Stimulated activated memory B cell treated with anti-CD40 and anti-IgM and Interleukin-4, amounts not matched to agents 10 μg/mL and 1 μg/mL and 100 μg/mL, for 72 hours (primary cell): ENCODE results near the gene ATP9B.

Experiments used
- ATAC-seq: fragments of 150-1000 bp; cut with Tn5 transposase; 2 replicates; pipeline ENCODE4 v1.10.0; 2021
- H3K27ac Mint-ChIP-seq: one replicate; pipeline ENCODE4 v1.8.0; 2022; ENCODE audit warnings: mild to moderate bottlenecking, mixed read lengths
- H3K27me3 Mint-ChIP-seq: one replicate; pipeline ENCODE4 v1.8.0; 2022; ENCODE audit warnings: mixed read lengths
- H3K36me3 Mint-ChIP-seq: one replicate; pipeline ENCODE4 v1.8.0; 2022; ENCODE audit warnings: mixed read lengths
- H3K4me1 Mint-ChIP-seq: one replicate; pipeline ENCODE4 v1.8.0; 2022; ENCODE audit warnings: mixed read lengths
- H3K4me3 Mint-ChIP-seq: one replicate; pipeline ENCODE4 v1.8.0; 2022; ENCODE audit warnings: mild to moderate bottlenecking, moderate library complexity, mixed read lengths
- H3K9me3 Mint-ChIP-seq: one replicate; pipeline ENCODE4 v1.8.0; 2022; ENCODE audit warnings: mixed read lengths

The ATP9B gene

DNA sequence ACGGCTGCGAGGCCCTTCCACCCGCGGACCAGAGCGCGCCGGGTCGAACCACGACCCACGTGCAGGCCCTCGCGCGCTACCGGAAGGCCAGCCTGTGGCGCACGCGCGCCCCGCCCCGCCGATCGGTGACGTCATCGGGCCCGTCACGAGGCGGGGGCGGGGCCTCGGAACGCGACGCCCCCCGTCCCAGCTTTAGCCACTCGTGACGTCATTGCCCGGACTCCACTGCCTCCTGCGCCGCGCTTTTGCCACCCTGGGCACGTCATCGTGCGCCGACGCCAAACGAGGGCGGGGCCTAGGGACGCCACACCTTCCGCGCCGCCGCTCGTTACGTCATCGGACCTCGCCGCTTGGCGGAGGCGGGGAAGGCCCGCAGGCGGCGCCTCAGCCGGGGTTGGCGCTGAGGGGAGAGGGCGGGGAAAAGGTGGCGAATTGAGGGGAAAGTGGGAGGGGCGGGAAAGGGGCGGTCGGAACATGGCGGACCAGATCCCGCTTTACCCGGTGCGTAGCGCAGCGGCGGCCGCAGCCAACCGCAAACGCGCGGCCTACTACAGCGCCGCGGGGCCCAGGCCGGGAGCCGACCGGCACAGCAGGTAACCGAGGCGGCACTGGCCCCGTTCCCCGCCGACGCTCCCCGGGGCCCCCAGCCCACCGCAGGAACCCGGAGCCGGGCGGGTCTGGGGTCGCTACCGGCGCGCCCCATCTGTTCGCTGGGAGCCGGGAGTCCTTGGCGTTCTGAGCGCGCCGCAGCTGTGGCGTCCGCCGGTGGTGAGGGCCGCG is at the start of gene ATP9B:
Gene ATP9B, plus strand, starts transcription at position 458 of the 780 bp plus-strand sequence. Its CDS starts 17 bp downstream, at position 475.
- Mint-ChIP-seq H3K36me3 (peaks cover 36% of the 10 kb centered on the region), H3K4me3 (peak within 1 kb of the TSS; percentile 81), H3K27me3 (no peaks in the 10 kb centered on the region), H3K27ac (peak within 1 kb of the TSS; percentile 86), H3K9me3 (peaks cover 23% of the 10 kb centered on the region), H3K4me1 (peaks cover 34% of the 10 kb centered on the region)
- ATAC-seq, result peak; percentile 96

- no peak overlapping the region for H3K27ac Mint-ChIP-seq
- no peak overlapping the region for H3K4me3 Mint-ChIP-seq
- no peaks in the 10 kb centered on the region for H3K9me3 Mint-ChIP-seq
- no peak for ATAC-seq
- no peaks in the 10 kb centered on the region for H3K36me3 Mint-ChIP-seq
- H3K27me3 Mint-ChIP-seq, result peaks cover 24% of the 10 kb centered on the region
- no peaks in the 10 kb centered on the region for H3K4me1 Mint-ChIP-seq
These were observed 49.3 kb upstream of the ATP9B start for GRCh38 chr18:79019881-79020280.

DNA sequence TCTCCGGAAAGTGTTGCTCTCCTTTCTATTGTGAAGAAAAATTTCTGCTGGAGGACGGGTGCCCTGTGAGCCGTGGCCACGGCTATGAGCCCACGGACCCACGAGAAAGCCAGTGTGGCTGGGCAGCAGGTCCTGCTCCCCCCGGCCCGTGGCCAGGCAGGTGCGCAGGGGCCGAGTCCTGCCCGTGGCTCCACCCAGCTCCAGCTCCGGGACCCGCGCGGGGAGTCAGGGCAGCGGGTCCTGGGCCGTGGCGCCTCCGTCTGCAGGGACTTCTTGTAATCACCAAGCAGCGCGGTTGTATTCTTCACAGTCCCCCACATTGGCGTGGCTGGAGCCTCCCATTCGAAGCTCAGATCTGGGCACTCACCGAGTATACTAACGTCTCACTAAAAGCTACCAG is 46.6 kb upstream of the ATP9B start:
- Mint-ChIP-seq H3K27ac (no peak overlapping the region), H3K27me3 (peaks cover 24% of the 10 kb centered on the region), H3K4me3 (no peak overlapping the region), H3K36me3 (peaks cover 2% of the 10 kb centered on the region), H3K4me1 (no peaks in the 10 kb centered on the region), H3K9me3 (peaks cover under 1% of the 10 kb centered on the region)
- ATAC-seq, result no peak

- peaks cover 13% of the 10 kb centered on the region for H3K9me3 Mint-ChIP-seq
- H3K27me3 Mint-ChIP-seq, result peaks cover 6% of the 10 kb centered on the region
- ATAC-seq, result no peak
- no peak overlapping the region for H3K4me3 Mint-ChIP-seq
- H3K36me3 Mint-ChIP-seq, result peaks cover 7% of the 10 kb centered on the region
- H3K4me1 Mint-ChIP-seq, result no peaks in the 10 kb centered on the region
- no peak overlapping the region for H3K27ac Mint-ChIP-seq
These were observed 42.7 kb upstream of the ATP9B start for GRCh38 chr18:79026491-79026890.

GRCh38 chr18:79030680-79031079 is 38.5 kb upstream of the ATP9B start:
- Mint-ChIP-seq H3K4me1 (no peaks in the 10 kb centered on the region), H3K27me3 (no peaks in the 10 kb centered on the region), H3K9me3 (peaks cover 13% of the 10 kb centered on the region), H3K4me3 (no peak overlapping the region), H3K36me3 (peaks cover 7% of the 10 kb centered on the region), H3K27ac (no peak overlapping the region)
- ATAC-seq, result no peak

DNA sequence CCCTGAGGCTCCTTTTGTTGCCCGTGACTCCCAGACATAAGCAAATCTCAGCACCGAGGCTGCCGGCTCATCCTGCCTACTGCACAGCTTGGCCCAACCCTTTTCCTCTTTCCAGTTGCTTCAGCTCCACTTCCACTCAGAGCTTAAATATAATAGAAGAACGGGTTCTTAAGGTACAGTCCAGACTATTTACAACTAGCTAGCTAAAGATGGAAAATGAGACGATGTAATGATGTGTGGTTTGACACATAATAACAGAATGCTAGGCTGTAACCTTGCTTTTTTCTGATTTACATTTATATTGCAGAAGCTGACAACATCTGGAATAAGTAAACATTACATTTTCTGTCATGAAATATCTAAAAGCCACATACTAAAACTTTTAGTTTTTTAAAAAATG is 26.9 kb upstream of the ATP9B start:
- Mint-ChIP-seq H3K27me3 (peaks cover 54% of the 10 kb centered on the region), H3K9me3 (no peaks in the 10 kb centered on the region), H3K36me3 (no peaks in the 10 kb centered on the region), H3K27ac (no peak overlapping the region), H3K4me1 (no peaks in the 10 kb centered on the region), H3K4me3 (no peak overlapping the region)
- ATAC-seq, result no peak

DNA sequence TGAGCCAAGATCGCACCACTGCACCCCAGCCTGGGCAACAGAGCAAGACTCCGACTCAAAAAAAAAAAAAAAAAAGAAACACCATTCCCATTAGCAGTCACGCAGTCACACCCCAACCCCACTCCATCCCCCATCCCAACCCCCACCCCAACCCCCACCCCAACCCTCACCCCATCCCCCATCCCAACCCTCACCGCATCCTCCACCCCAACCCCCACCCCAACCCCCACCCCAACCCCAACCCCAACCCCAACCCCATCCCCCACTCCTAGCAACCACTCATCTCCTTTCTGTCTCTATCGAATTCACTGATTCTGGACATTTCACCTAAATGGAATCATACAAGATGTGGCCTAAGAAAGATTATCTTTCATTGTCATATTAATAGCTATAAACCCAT is 25.9 kb upstream of the ATP9B start:
- Mint-ChIP-seq H3K36me3 (no peaks in the 10 kb centered on the region), H3K9me3 (no peaks in the 10 kb centered on the region), H3K27ac (no peak overlapping the region), H3K4me3 (no peak overlapping the region), H3K4me1 (no peaks in the 10 kb centered on the region), H3K27me3 (peaks cover 54% of the 10 kb centered on the region)
- ATAC-seq, result peak; percentile 77

DNA sequence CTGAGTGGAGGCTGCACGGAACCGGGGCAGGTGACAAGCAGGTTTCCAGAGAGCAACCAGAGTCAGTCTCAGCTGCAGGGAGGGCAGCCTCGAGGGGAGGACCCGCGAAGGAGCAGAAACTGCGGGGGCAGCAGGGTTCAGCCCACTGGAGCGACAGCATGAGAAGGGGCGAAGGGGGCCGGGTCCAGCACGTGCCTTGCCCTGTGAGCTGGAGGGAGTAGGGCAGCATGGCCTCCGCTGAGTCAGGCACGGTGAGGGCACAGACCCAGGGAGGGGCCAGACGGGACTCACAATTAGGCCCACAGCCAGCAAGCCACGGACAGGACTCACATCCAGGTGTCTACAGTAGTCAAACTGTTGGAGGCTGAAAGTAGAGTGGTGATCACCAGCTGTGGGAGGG is 22.7 kb upstream of the ATP9B start:
- no peaks in the 10 kb centered on the region for H3K9me3 Mint-ChIP-seq
- H3K27me3 Mint-ChIP-seq, result peaks cover 42% of the 10 kb centered on the region
- H3K27ac Mint-ChIP-seq, result no peak overlapping the region
- no peaks in the 10 kb centered on the region for H3K36me3 Mint-ChIP-seq
- peak; percentile 50 for ATAC-seq
- H3K4me3 Mint-ChIP-seq, result no peak overlapping the region
- no peaks in the 10 kb centered on the region for H3K4me1 Mint-ChIP-seq

DNA sequence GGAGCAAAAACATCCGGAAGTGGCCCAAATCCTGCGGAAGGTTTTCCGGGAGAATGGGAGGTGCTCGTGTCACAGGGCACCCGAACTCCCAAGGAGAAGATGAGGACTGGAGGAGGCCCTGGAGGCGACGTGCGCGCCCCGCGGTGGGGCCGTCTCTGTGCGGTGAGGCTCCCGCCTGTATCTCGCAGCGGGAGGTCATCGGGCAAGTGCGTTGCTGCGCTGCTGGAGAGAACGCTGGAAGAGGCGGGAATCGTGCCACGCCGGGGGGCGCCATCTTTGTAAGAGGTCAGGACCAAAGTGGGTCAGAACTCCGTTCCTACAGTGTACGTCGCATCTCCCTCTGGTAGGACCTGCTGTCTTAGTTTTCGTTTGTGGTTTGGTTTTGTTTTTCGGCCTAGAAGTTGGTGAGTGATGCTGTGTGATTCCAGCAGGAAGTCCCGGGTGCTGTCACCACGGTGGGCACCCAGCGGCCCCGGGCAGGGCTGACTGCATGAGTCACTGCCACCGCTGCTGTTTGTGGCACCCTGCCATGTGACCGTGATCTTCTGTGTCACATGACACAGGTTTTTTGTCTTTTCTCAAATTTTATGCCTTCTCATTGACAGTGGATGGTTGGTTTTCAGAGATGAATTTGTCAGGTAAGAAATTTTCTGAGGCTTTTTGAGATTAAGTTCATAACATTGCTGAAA is 21.5 kb upstream of the ATP9B start:
- ATAC-seq, result no peak
- H3K9me3 Mint-ChIP-seq, result no peaks in the 10 kb centered on the region
- H3K4me3 Mint-ChIP-seq, result no peak overlapping the region
- no peak overlapping the region for H3K27ac Mint-ChIP-seq
- H3K4me1 Mint-ChIP-seq, result no peaks in the 10 kb centered on the region
- H3K27me3 Mint-ChIP-seq, result peaks cover 42% of the 10 kb centered on the region
- no peaks in the 10 kb centered on the region for H3K36me3 Mint-ChIP-seq

- H3K9me3 Mint-ChIP-seq, result no peaks in the 10 kb centered on the region
- no peaks in the 10 kb centered on the region for H3K4me1 Mint-ChIP-seq
- peaks cover 42% of the 10 kb centered on the region for H3K27me3 Mint-ChIP-seq
- no peak overlapping the region for H3K4me3 Mint-ChIP-seq
- no peak for ATAC-seq
- H3K27ac Mint-ChIP-seq, result no peak overlapping the region
- H3K36me3 Mint-ChIP-seq, result no peaks in the 10 kb centered on the region
These were observed 21.0 kb upstream of the ATP9B start for GRCh38 chr18:79048245-79048632.

GRCh38 chr18:79049506-79049905 is 19.7 kb upstream of the ATP9B start:
- H3K36me3 Mint-ChIP-seq, result no peaks in the 10 kb centered on the region
- H3K27ac Mint-ChIP-seq, result no peak overlapping the region
- no peak overlapping the region for H3K4me3 Mint-ChIP-seq
- no peaks in the 10 kb centered on the region for H3K9me3 Mint-ChIP-seq
- no peak for ATAC-seq
- H3K27me3 Mint-ChIP-seq, result peaks cover 42% of the 10 kb centered on the region
- H3K4me1 Mint-ChIP-seq, result no peaks in the 10 kb centered on the region

DNA sequence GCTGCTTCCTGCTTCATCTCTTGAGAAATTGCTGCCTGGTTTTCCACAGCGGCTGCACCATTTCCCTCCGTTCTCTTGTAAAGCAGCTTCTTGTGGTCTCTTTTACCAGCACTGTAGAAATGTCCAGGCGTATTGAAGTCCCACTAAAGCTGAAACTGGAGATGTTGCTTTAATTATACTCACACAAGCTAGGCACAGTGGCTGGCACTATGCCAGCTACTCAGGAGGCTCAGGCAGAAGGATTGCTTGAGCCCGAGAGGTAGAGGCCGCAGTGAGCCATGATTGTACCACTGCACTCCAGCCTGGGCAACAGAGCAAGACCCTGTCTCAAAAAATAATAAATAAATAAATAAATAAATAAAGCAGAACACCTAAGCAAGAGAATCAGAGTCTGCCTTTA is 19.2 kb upstream of the ATP9B start:
- no peak for ATAC-seq
- Mint-ChIP-seq H3K4me3 (no peak overlapping the region), H3K4me1 (no peaks in the 10 kb centered on the region), H3K36me3 (no peaks in the 10 kb centered on the region), H3K9me3 (no peaks in the 10 kb centered on the region), H3K27me3 (peaks cover 38% of the 10 kb centered on the region), H3K27ac (no peak overlapping the region)

- ATAC-seq, result no peak
These were observed 12.3 kb upstream of the ATP9B start for GRCh38 chr18:79056827-79057367.

GRCh38 chr18:79058007-79058406 is 11.2 kb upstream of the ATP9B start:
- no peak overlapping the region for H3K4me3 Mint-ChIP-seq
- H3K9me3 Mint-ChIP-seq, result peaks cover 3% of the 10 kb centered on the region
- no peaks in the 10 kb centered on the region for H3K36me3 Mint-ChIP-seq
- peaks cover 10% of the 10 kb centered on the region for H3K4me1 Mint-ChIP-seq
- H3K27ac Mint-ChIP-seq, result peak overlapping the region; percentile 61
- peak; percentile 71 for ATAC-seq
- peaks cover 9% of the 10 kb centered on the region for H3K27me3 Mint-ChIP-seq

More at GRCh38 chr18:79056827-79057367, 12.3 kb upstream of the ATP9B start:
- Mint-ChIP-seq H3K27ac (no peak overlapping the region), H3K27me3 (peaks cover 20% of the 10 kb centered on the region), H3K4me1 (peaks cover 10% of the 10 kb centered on the region), H3K36me3 (no peaks in the 10 kb centered on the region), H3K4me3 (no peak overlapping the region), H3K9me3 (peaks cover 3% of the 10 kb centered on the region)

GRCh38 chr18:79062806-79063205 is 6.4 kb upstream of the ATP9B start:
- no peak for ATAC-seq
- no peaks in the 10 kb centered on the region for H3K27me3 Mint-ChIP-seq
- no peak overlapping the region for H3K27ac Mint-ChIP-seq
- peaks cover 14% of the 10 kb centered on the region for H3K4me1 Mint-ChIP-seq
- H3K9me3 Mint-ChIP-seq, result peaks cover 23% of the 10 kb centered on the region
- no peak overlapping the region for H3K4me3 Mint-ChIP-seq
- peaks cover 21% of the 10 kb centered on the region for H3K36me3 Mint-ChIP-seq

DNA sequence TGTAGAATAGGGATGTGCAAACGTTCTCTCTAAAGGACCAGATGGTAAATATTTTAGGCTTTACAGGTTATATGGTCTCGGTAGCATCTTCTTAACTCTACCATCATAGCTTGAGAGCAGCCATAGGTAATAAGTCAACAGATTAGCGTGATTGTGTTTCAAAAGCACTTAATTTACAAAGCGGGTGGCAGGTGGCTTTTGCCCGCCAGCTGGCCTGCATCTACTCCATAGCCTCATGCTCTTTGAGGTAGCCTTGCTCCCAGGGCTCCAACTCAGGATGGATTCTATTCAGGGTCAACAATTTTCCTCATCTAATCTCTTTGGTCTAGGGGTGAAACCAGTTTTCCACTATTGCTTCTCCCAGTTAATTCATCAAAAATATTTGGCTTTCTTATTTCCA is 5.0 kb upstream of the ATP9B start:
- no peak overlapping the region for H3K4me3 Mint-ChIP-seq
- peaks cover 7% of the 10 kb centered on the region for H3K4me1 Mint-ChIP-seq
- ATAC-seq, result no peak
- no peaks in the 10 kb centered on the region for H3K27me3 Mint-ChIP-seq
- H3K36me3 Mint-ChIP-seq, result peaks cover 21% of the 10 kb centered on the region
- H3K27ac Mint-ChIP-seq, result no peak overlapping the region
- peaks cover 23% of the 10 kb centered on the region for H3K9me3 Mint-ChIP-seq
